Measurements from ENCODE around the gene EIF2B1.
A peak's percentile ranks its signal among the peaks of the same experiment; 100 is the strongest.

The EIF2B1 gene

DNA sequence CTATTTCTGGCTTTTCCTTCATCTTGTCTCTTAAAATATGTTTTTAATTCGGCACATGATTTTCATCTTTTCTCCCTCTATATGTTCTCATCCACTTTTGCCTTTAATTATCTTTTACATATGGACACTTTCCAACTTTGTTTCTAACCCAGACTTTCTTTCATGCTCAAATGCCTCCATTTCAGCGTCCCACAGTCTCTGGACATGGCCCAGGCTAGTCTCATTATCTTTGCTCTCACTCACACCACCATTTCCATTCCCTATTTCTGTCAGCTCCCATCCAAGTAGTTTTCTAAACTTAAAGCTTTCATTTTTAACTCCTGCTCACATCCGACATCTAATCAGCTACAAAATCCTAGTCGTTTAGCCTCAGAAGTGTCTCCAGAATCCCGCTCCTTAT is 14.9 kb upstream of the EIF2B1 start:
- DNase-seq (ENCODE audit: low read depth, low spot score), result no peak
- peaks cover 87% of the 10 kb centered on the region for H3K36me3 ChIP-seq (ENCODE audit: insufficient read depth, insufficient read length, low read length)
- TF ChIP-seq SUZ12 (IDR thresholded peaks at IDR 0.05; ENCODE audit: extremely low read depth, insufficient read depth, insufficient read length) (no peak), ZNF274 (IDR thresholded peaks at IDR 0.05; ENCODE audit: low read depth, low read length) (no peak), YY1 (IDR thresholded peaks at IDR 0.05; ENCODE audit: insufficient read depth, insufficient read length) (no peak)

DNA sequence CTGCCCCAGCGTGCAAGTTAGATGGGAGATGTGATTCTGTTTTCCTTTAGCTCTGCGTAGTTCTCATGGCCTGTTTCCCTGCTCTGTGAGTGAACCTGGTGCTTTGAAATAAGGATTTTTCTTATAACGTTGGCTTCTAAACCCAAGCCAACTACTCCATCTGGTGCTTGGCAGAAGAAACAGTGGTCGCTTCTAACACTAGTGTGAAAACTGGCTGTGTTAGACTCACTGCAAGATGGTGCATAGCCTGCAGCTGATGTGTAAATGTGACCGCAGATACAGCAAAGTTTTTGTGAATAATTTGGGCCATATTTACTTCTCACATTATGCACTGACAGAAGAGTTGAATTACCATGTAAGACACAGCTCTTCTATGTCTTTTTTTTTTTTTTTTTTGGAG is 12.4 kb upstream of the EIF2B1 start:
- Histone ChIP-seq H3K9ac (ENCODE audit: insufficient read length, low read depth) (no peak overlapping the region), H3K9me3 (ENCODE audit: insufficient read depth, low read length) (no peaks in the 10 kb centered on the region), H3K4me1 (ENCODE audit: insufficient read depth, insufficient read length) (no peaks in the 10 kb centered on the region), H3K4me3 (ENCODE audit: insufficient read length, low read depth) (no peak overlapping the region), H3K27me3 (ENCODE audit: insufficient read depth, insufficient read length) (no peaks in the 10 kb centered on the region), H3K36me3 (ENCODE audit: insufficient read depth, insufficient read length, low read length) (peaks cover 81% of the 10 kb centered on the region)
- TF ChIP-seq SUZ12 (IDR thresholded peaks at IDR 0.05; ENCODE audit: extremely low read depth, insufficient read depth, insufficient read length), result no peak
- TF ChIP-seq YY1 (IDR thresholded peaks at IDR 0.05; ENCODE audit: insufficient read depth, insufficient read length), result no peak
- no peak for TF ChIP-seq ZNF274 (IDR thresholded peaks at IDR 0.05; ENCODE audit: low read depth, low read length)
- no peak for DNase-seq (ENCODE audit: low read depth, low spot score)

More for the DNA sequence above, 14.9 kb upstream of the EIF2B1 start:
- Histone ChIP-seq H3K4me1 (ENCODE audit: insufficient read depth, insufficient read length) (no peaks in the 10 kb centered on the region), H3K4me3 (ENCODE audit: insufficient read length, low read depth) (no peak overlapping the region), H3K9ac (ENCODE audit: insufficient read length, low read depth) (no peak overlapping the region), H3K27me3 (ENCODE audit: insufficient read depth, insufficient read length) (no peaks in the 10 kb centered on the region), H3K9me3 (ENCODE audit: insufficient read depth, low read length) (no peaks in the 10 kb centered on the region)

GRCh38 chr12:123645380-123645779 is 11.9 kb upstream of the EIF2B1 start:
- TF ChIP-seq ZNF274 (IDR thresholded peaks at IDR 0.05; ENCODE audit: low read depth, low read length) (no peak), YY1 (IDR thresholded peaks at IDR 0.05; ENCODE audit: insufficient read depth, insufficient read length) (no peak), SUZ12 (IDR thresholded peaks at IDR 0.05; ENCODE audit: extremely low read depth, insufficient read depth, insufficient read length) (no peak)
- Histone ChIP-seq H3K27me3 (ENCODE audit: insufficient read depth, insufficient read length) (no peaks in the 10 kb centered on the region), H3K4me3 (ENCODE audit: insufficient read length, low read depth) (no peak overlapping the region), H3K4me1 (ENCODE audit: insufficient read depth, insufficient read length) (no peaks in the 10 kb centered on the region), H3K36me3 (ENCODE audit: insufficient read depth, insufficient read length, low read length) (peaks cover 80% of the 10 kb centered on the region), H3K9ac (ENCODE audit: insufficient read length, low read depth) (no peak overlapping the region), H3K9me3 (ENCODE audit: insufficient read depth, low read length) (no peaks in the 10 kb centered on the region)
- no peak for DNase-seq (ENCODE audit: low read depth, low spot score)

DNA sequence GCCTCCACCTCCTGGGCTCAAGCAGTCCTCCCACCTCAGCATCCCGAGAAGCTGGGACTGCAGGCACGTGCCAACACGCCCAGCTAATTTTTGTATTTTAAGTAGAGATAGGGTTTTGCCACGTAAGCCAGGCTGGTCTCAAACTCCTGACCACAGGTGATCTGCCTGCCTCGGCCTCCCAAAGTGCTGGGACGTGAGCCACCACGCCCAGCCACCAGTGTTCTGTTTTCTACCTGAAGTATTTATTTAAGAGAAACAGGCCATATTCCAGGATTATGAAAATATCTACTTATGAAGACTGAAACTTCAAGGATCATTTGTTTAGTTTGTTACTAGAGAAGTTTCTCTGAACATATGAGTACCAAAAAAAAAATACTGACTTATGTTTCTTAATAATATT is 10.4 kb upstream of the EIF2B1 start:
- H3K9ac ChIP-seq (ENCODE audit: insufficient read length, low read depth), result no peak overlapping the region
- H3K4me1 ChIP-seq (ENCODE audit: insufficient read depth, insufficient read length), result no peaks in the 10 kb centered on the region
- DNase-seq (ENCODE audit: low read depth, low spot score), result no peak
- no peaks in the 10 kb centered on the region for H3K9me3 ChIP-seq (ENCODE audit: insufficient read depth, low read length)
- H3K36me3 ChIP-seq (ENCODE audit: insufficient read depth, insufficient read length, low read length), result peaks cover 74% of the 10 kb centered on the region
- H3K27me3 ChIP-seq (ENCODE audit: insufficient read depth, insufficient read length), result no peaks in the 10 kb centered on the region
- H3K4me3 ChIP-seq (ENCODE audit: insufficient read length, low read depth), result no peak overlapping the region
- TF ChIP-seq ZNF274 (IDR thresholded peaks at IDR 0.05; ENCODE audit: low read depth, low read length), result no peak
- no peak for TF ChIP-seq YY1 (IDR thresholded peaks at IDR 0.05; ENCODE audit: insufficient read depth, insufficient read length)
- TF ChIP-seq SUZ12 (IDR thresholded peaks at IDR 0.05; ENCODE audit: extremely low read depth, insufficient read depth, insufficient read length), result no peak

GRCh38 chr12:123634142-123634561 is 666 bp upstream of the EIF2B1 start:
- Histone ChIP-seq H3K4me3 (ENCODE audit: insufficient read length, low read depth) (peak overlapping the region; percentile 96), H3K36me3 (ENCODE audit: insufficient read depth, insufficient read length, low read length) (peaks cover 47% of the 10 kb centered on the region), H3K27me3 (ENCODE audit: insufficient read depth, insufficient read length) (no peaks in the 10 kb centered on the region), H3K4me1 (ENCODE audit: insufficient read depth, insufficient read length) (no peaks in the 10 kb centered on the region), H3K9me3 (ENCODE audit: insufficient read depth, low read length) (no peaks in the 10 kb centered on the region), H3K9ac (ENCODE audit: insufficient read length, low read depth) (peak overlapping the region; percentile 97)
- TF ChIP-seq ZNF274 (IDR thresholded peaks at IDR 0.05; ENCODE audit: low read depth, low read length) (no peak), SUZ12 (IDR thresholded peaks at IDR 0.05; ENCODE audit: extremely low read depth, insufficient read depth, insufficient read length) (no peak), YY1 (IDR thresholded peaks at IDR 0.05; ENCODE audit: insufficient read depth, insufficient read length) (no peak)
- no peak for DNase-seq (ENCODE audit: low read depth, low spot score)

DNA sequence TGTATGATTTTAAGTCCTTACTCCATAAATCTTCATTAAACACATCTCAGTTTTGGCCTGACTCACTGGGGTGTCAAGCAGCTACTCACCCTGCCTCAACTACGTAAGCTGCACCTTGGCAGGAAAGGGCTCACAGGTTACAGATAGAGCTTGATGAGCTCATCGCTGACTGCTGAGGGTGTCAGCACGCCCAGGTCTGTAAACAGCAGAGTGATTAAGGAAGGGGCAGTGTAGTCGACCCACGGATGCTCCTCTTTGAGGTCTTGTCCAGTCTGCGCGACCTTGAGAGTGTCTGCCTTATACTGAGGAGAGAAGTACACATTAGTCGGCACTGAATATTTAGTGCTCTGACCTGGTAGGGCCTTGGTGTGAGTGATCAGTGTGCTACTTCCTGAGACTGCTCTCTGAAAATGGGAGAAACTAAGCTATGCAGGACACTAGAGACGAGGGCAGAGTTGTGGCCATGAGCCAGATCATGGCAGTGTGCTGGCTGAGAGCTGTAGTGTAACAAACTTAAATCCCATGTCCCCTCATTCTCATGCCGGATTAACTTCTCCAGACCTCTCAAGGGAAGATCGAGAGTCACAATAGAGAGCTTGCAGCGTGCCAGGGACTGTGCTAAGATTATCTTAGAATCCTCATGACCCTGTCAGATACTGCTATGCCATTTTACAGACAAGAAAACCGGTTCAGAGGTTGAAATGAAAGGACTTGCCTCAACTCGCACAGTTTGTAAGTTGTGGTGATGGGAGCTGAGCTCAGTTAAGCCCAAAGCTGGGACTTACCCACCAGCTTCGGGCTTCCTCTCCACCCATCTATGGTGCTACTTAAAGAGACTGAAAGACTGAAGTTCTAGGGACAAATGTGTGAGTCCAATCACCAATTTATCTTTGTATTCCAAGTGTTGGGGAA is 11.6 kb downstream of the EIF2B1 start:
- Histone ChIP-seq H3K4me3 (ENCODE audit: insufficient read length, low read depth) (no peak overlapping the region), H3K9ac (ENCODE audit: insufficient read length, low read depth) (no peak overlapping the region), H3K36me3 (ENCODE audit: insufficient read depth, insufficient read length, low read length) (peaks cover 90% of the 10 kb centered on the region), H3K4me1 (ENCODE audit: insufficient read depth, insufficient read length) (no peaks in the 10 kb centered on the region), H3K9me3 (ENCODE audit: insufficient read depth, low read length) (no peaks in the 10 kb centered on the region), H3K27me3 (ENCODE audit: insufficient read depth, insufficient read length) (no peaks in the 10 kb centered on the region)
- TF ChIP-seq ZNF274 (IDR thresholded peaks at IDR 0.05; ENCODE audit: low read depth, low read length) (no peak), YY1 (IDR thresholded peaks at IDR 0.05; ENCODE audit: insufficient read depth, insufficient read length) (no peak), SUZ12 (IDR thresholded peaks at IDR 0.05; ENCODE audit: extremely low read depth, insufficient read depth, insufficient read length) (no peak)
- DNase-seq (ENCODE audit: low read depth, low spot score), result no peak

DNA sequence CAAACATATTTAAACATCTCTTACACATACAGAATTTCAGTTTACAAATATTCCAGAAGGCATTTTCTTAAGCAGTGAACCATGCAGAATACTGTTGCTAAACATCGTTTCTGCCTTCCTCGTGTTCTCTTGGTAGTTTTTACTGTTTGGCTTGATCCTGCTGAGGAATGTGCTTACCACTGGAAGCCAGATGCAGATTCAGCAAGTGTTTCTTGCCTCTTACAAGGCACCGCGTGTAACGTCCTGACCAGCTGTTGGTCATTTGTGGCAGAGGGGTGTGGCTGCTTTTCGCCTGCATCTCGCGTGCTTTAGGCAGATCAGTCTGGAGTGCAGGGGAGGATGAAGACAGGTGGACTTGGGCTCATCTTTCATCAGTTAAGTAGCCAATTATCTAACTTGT is 12.4 kb downstream of the EIF2B1 start:
- Histone ChIP-seq H3K4me3 (ENCODE audit: insufficient read length, low read depth) (no peak overlapping the region), H3K9me3 (ENCODE audit: insufficient read depth, low read length) (no peaks in the 10 kb centered on the region), H3K4me1 (ENCODE audit: insufficient read depth, insufficient read length) (no peaks in the 10 kb centered on the region), H3K36me3 (ENCODE audit: insufficient read depth, insufficient read length, low read length) (peaks cover 90% of the 10 kb centered on the region), H3K9ac (ENCODE audit: insufficient read length, low read depth) (no peak overlapping the region), H3K27me3 (ENCODE audit: insufficient read depth, insufficient read length) (no peaks in the 10 kb centered on the region)
- TF ChIP-seq ZNF274 (IDR thresholded peaks at IDR 0.05; ENCODE audit: low read depth, low read length) (no peak), YY1 (IDR thresholded peaks at IDR 0.05; ENCODE audit: insufficient read depth, insufficient read length) (no peak), SUZ12 (IDR thresholded peaks at IDR 0.05; ENCODE audit: extremely low read depth, insufficient read depth, insufficient read length) (no peak)
- DNase-seq (ENCODE audit: low read depth, low spot score), result no peak

All from NT2/D1 (cell line).